CD4-positive, alpha-beta T cell (primary cell): ENCODE results near the gene ITGA11. TPM values are rescaled to one million over a fixed set of nuclear protein-coding genes. Genes with fewer than 3 reads are reported as not detected.

ENCODE experiments used
- ATAC-seq: fragments of 200-7000 bp; cut with Tn5 transposase; one replicate; pipeline ENCODE4 v1.10.0; 2022; ENCODE audit warnings: mild to moderate bottlenecking; ENCODE audit not compliant: poor library complexity
- CTCF ChIA-PET: fragments of 350-600 bp; sonication (Branson Sonifier 250); formaldehyde crosslinking; loops from one replicate; lab custom pipeline; 2021; ENCODE audit warnings: antibody characterized with exemption, inconsistent platforms; lab: Charles Lee
- POLR2A ChIA-PET: fragments of 350-600 bp; sonication (Branson Sonifier 250); formaldehyde crosslinking; loops from one replicate; lab custom pipeline; 2021; ENCODE audit warnings: antibody characterized with exemption, inconsistent platforms; lab: Charles Lee
- DNase-seq, 14 experiments: peaks; one replicate each; pipeline ENCODE4 v3.0.0-alpha.2; 2013 to 2020; ENCODE audit warnings: mixed read lengths in 2 of 14
- H3K27ac ChIP-seq, 2 donors: one replicate each; pipeline versions ENCODE4 v1.5.1 to v1.7.0; 2013; ENCODE audit warnings: low read length in 2 of 2, low read depth in 1 of 2, mild to moderate bottlenecking in 1 of 2
- H3K27me3 ChIP-seq, 2 experiments: 1 replicate in 1 of 2; 2 replicates in 1 of 2; pipeline versions ENCODE4 v1.6.1 to v1.7.0; 2013; ENCODE audit warnings: low read length in 2 of 2, control low read depth in 1 of 2, mild to moderate bottlenecking in 1 of 2, moderate library complexity in 1 of 2; ENCODE audit not compliant: insufficient read depth in 2 of 2, control insufficient read depth in 1 of 2
- H3K36me3 ChIP-seq: one replicate; pipeline ENCODE4 v1.6.1; 2013; ENCODE audit warnings: low read length, control low read depth; ENCODE audit not compliant: insufficient read depth
- H3K4me1 ChIP-seq: one replicate; pipeline ENCODE4 v1.6.1; 2013; ENCODE audit warnings: low read length, control low read depth; ENCODE audit not compliant: insufficient read depth
- H3K4me3 ChIP-seq: one replicate; pipeline ENCODE4 v1.5.1; 2013; ENCODE audit warnings: mild to moderate bottlenecking, low read length, moderate library complexity
- H3K9me3 ChIP-seq, 2 experiments: 1 replicate in 1 of 2; 2 replicates in 1 of 2; pipeline versions ENCODE4 v1.6.1 to v1.7.0; 2013; ENCODE audit warnings: low read length in 2 of 2, mild to moderate bottlenecking in 2 of 2, control low read depth in 1 of 2, moderate library complexity in 1 of 2; ENCODE audit not compliant: control insufficient read depth in 1 of 2, insufficient read depth in 1 of 2
- H3K27ac Mint-ChIP-seq: one replicate; pipeline ENCODE4 v1.8.0; 2020; ENCODE audit warnings: mixed read lengths
- H3K27me3 Mint-ChIP-seq: one replicate; pipeline ENCODE4 v1.8.0; 2021; ENCODE audit warnings: mixed read lengths
- H3K36me3 Mint-ChIP-seq: one replicate; pipeline ENCODE4 v1.8.0; 2021; ENCODE audit warnings: low read depth, mixed read lengths
- H3K4me1 Mint-ChIP-seq: one replicate; pipeline ENCODE4 v1.8.0; 2021; ENCODE audit warnings: low read depth, mixed read lengths
- H3K4me3 Mint-ChIP-seq: one replicate; pipeline ENCODE4 v1.8.0; 2020; ENCODE audit warnings: mild to moderate bottlenecking, mixed read lengths
- H3K9me3 Mint-ChIP-seq: one replicate; pipeline ENCODE4 v1.8.0; 2020; ENCODE audit warnings: mixed read lengths
- intact Hi-C, 2 experiments: fragments of 100-400 bp; cut with DNase I in 1 of 2; cut with micrococcal nuclease in 1 of 2; formaldehyde crosslinking; loops; one replicate each; pipeline versions ENCODE4 v1.15.1 to v1.9.0; 2023 to 2025; cut with DNase I, micrococcal nuclease
- total RNA-seq, 174 experiments: library from RNA in 2 of 174; stranded (reverse) in 2 of 174; gene quantifications; one replicate each; pipeline ENCODE4 v1.2.3 and lab custom pipeline; 2021 to 2026
- TF ChIP-seq, protein P1 (sequence below): fragments of 200-600 bp; IDR thresholded peaks from one replicate; pipeline ENCODE4 v1.8.0; 2022; ENCODE audit warnings: antibody characterized with exemption, mild to moderate bottlenecking

Gene ITGA11
- total RNA-seq, 2 experiments from 2014 or later = 0.08 to 0.20 TPM

DNA sequence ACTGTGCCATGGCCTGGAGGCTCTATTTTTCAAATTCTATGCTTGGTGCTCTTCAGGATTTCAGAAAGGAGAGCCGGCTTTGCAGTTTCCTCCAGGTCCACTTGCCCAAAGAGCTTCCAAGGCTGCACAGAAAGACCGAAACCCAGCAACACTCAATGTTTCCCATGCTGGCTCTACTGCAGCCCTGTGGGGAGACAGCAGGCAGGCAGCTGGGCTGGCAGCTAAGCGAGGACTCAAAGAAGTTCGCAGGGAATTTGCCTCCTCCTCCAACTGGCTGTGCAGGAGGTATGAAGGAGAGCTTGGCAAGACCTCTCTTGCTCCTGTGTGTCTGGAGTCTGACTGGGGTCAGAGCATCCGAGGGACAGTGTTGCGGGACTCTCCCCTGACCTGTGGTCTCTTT, 17.4 kb upstream of the ITGA11 start:
- Mint-ChIP-seq H3K27ac (no peak overlapping the region), H3K27me3 (peaks cover 69% of the 10 kb centered on the region), H3K4me1 (no peaks in the 10 kb centered on the region), H3K9me3 (no peaks in the 10 kb centered on the region), H3K4me3 (no peak overlapping the region), H3K36me3 (no peaks in the 10 kb centered on the region)
- ATAC-seq = no peak
- ChIA-PET CTCF (no interaction called here), POLR2A (no interaction called here)
- Histone ChIP-seq H3K27ac (no peak overlapping the region), H3K36me3 (no peaks in the 10 kb centered on the region), H3K27me3 (peaks cover 23 to 26% of the 10 kb centered on the region in 2 experiments), H3K4me1 (no peaks in the 10 kb centered on the region), H3K9me3 (no peaks in the 10 kb centered on the region), H3K4me3 (no peak overlapping the region)
- TF ChIP-seq, protein P1, sequence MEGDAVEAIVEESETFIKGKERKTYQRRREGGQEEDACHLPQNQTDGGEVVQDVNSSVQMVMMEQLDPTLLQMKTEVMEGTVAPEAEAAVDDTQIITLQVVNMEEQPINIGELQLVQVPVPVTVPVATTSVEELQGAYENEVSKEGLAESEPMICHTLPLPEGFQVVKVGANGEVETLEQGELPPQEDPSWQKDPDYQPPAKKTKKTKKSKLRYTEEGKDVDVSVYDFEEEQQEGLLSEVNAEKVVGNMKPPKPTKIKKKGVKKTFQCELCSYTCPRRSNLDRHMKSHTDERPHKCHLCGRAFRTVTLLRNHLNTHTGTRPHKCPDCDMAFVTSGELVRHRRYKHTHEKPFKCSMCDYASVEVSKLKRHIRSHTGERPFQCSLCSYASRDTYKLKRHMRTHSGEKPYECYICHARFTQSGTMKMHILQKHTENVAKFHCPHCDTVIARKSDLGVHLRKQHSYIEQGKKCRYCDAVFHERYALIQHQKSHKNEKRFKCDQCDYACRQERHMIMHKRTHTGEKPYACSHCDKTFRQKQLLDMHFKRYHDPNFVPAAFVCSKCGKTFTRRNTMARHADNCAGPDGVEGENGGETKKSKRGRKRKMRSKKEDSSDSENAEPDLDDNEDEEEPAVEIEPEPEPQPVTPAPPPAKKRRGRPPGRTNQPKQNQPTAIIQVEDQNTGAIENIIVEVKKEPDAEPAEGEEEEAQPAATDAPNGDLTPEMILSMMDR = no peak
- intact Hi-C loops = no loop called here
- no peak for DNase-seq

DNA sequence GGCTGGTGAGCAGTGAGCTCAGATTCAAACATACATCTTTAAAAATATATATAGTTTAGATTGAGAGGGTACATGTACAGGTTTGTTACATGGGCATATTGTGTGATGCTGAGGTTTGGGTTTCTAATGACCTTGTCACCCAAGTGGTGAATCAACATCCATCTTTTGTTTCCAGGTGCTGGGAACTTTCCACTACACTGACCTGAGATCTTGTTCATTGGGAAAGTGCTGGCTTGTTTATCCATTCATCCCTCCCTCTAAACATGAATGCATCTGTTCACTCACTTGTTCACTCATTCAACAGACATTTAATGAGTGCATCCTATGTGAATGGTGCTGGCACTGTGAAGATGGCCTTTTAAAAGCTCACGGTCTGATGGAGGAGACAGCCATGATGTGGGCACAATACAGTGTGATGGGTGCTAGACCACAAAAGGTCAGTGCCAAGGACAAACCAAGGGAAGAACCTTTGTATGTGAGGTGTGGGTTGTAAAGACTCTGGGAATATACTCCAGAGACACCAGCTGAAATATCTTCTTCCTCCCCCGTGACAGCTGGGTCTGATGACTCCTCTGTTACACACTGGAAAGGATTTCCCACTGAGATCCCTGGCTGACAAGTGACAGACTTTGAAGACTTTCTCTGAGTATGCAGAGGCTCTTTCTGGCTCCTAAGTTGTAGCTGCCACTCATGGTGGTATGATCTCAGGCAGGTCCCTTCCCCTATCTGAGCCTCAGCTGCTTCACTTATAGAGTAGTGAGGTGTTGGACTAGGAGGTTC, 16.2 kb upstream of the ITGA11 start:
- ATAC-seq = no peak
- no peaks in the 10 kb centered on the region for H3K4me1 ChIP-seq
- DNase-seq = no peak
- Mint-ChIP-seq H3K4me3 (no peak overlapping the region), H3K27me3 (peaks cover 63% of the 10 kb centered on the region), H3K27ac (no peak overlapping the region), H3K36me3 (no peaks in the 10 kb centered on the region), H3K4me1 (no peaks in the 10 kb centered on the region), H3K9me3 (no peaks in the 10 kb centered on the region)
- H3K27me3 ChIP-seq = peaks cover 23 to 26% of the 10 kb centered on the region in 2 experiments
- TF ChIP-seq, protein P1 = no peak
- no peaks in the 10 kb centered on the region for H3K9me3 ChIP-seq
- H3K36me3 ChIP-seq = no peaks in the 10 kb centered on the region
- ChIA-PET POLR2A (no interaction called here), CTCF (no interaction called here)
- intact Hi-C loops = no loop called here
- no peak overlapping the region for H3K27ac ChIP-seq
- H3K4me3 ChIP-seq = no peak overlapping the region

DNA sequence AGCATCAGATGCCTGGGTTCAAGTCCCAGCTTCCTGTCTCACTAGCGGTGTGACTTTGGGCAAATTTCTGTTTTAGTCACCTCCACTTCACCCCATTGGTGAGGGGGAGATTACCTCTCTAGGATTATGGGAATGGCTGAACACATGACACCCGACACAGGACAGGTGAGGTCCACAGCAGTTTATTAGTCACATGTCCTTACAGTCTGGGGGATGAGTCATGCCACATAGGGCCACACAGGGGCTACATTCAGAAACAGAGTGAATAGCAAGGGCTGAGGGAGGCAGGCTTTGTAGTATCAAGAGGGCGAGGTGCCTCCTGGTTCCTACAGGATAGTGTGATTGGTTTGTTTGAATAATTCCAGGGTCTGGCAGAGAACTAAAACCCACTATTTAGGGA, 15.2 kb upstream of the ITGA11 start:
- no peak for ATAC-seq
- ChIA-PET POLR2A (no interaction called here), CTCF (no interaction called here)

More for the DNA sequence above, 15.2 kb upstream of the ITGA11 start:
- Histone ChIP-seq H3K4me3 (no peak overlapping the region), H3K27ac (no peak overlapping the region), H3K9me3 (no peaks in the 10 kb centered on the region), H3K36me3 (no peaks in the 10 kb centered on the region), H3K4me1 (no peaks in the 10 kb centered on the region), H3K27me3 (peaks cover 23 to 26% of the 10 kb centered on the region in 2 experiments)
- TF ChIP-seq, protein P1 = no peak
- Mint-ChIP-seq H3K36me3 (no peaks in the 10 kb centered on the region), H3K4me1 (no peaks in the 10 kb centered on the region), H3K9me3 (no peaks in the 10 kb centered on the region), H3K4me3 (no peak overlapping the region), H3K27ac (no peak overlapping the region), H3K27me3 (peaks cover 59% of the 10 kb centered on the region)
- intact Hi-C loops = no loop called here
- DNase-seq = no peak
